H1 (cell line): ENCODE data around the gene CIRBP. TPM values are rescaled to one million over a fixed set of nuclear protein-coding genes. Genes with fewer than 3 reads are reported as not detected.
A peak's percentile ranks its signal among the peaks of the same experiment; 100 is the strongest.

Experiments used
- CTCF ChIA-PET: fragments of 300-600 bp; sonication (Branson Sonifier 250); formaldehyde crosslinking; loops from one replicate; lab custom pipeline; 2021; ENCODE audit not compliant: partially characterized antibody; lab: Charles Lee
- POLR2A ChIA-PET: fragments of 300-600 bp; sonication (Branson Sonifier 250); formaldehyde crosslinking; loops from one replicate; lab custom pipeline; 2021; ENCODE audit warnings: inconsistent platforms; ENCODE audit not compliant: partially characterized antibody; lab: Charles Lee
- DNase-seq, 2 experiments: peaks; one replicate each; pipeline versions ENCODE4 v3.0.0 to v3.0.0-alpha.2; 2010 to 2022; ENCODE audit warnings: low spot score in 2 of 2, low read depth in 1 of 2, mixed read lengths in 1 of 2
- FAIRE-seq: peaks from 2 replicates; lab custom pipeline; 2011; peaks lifted over from hg19 to GRCh38; lab: Jason Lieb, UNC
- H2AFZ ChIP-seq: 2 replicates; pipeline ENCODE4 v1.8.1; 2012; ENCODE audit warnings: low read length, inconsistent platforms
- H2AK5ac ChIP-seq: 2 replicates; pipeline ENCODE4 v1.6.1; 2013; ENCODE audit warnings: low read depth, low read length
- H2BK120ac ChIP-seq: replicated peaks from 2 replicates; pipeline ENCODE3; 2013; ENCODE audit warnings: low read depth, low read length, inconsistent platforms
- H2BK12ac ChIP-seq: 2 replicates; pipeline ENCODE4 v1.6.1; 2013; ENCODE audit warnings: low read depth, low read length
- H2BK15ac ChIP-seq: 2 replicates; pipeline ENCODE4 v1.6.1; 2013; ENCODE audit warnings: low read length
- H2BK20ac ChIP-seq: 2 replicates; pipeline ENCODE4 v1.6.1; 2013; ENCODE audit warnings: low read length
- H2BK5ac ChIP-seq: 2 replicates; pipeline ENCODE4 v1.6.1; 2013; ENCODE audit warnings: low read depth, low read length
- H3K14ac ChIP-seq: 2 replicates; pipeline ENCODE4 v1.6.1; 2013; ENCODE audit warnings: inconsistent platforms; ENCODE audit not compliant: insufficient read length
- H3K18ac ChIP-seq: 2 replicates; pipeline ENCODE4 v1.6.1; 2013; ENCODE audit warnings: low read length; ENCODE audit errors: extremely low read depth
- H3K23ac ChIP-seq: 2 replicates; pipeline ENCODE4 v1.6.1; 2013; ENCODE audit warnings: inconsistent platforms; ENCODE audit not compliant: insufficient read length
- H3K23me2 ChIP-seq: 2 replicates; pipeline ENCODE4 v1.6.1; 2013; ENCODE audit warnings: low read depth, low read length
- H3K27ac ChIP-seq: 2 replicates; pipeline ENCODE4 v1.6.1; 2011; ENCODE audit warnings: low read depth, low read length, inconsistent platforms
- H3K27me3 ChIP-seq, 4 experiments: replicated peaks in 1 of 4; 1 replicate in 1 of 4; 2 replicates in 3 of 4; pipeline versions ENCODE4 v1.6.1 to v1.8.1; 2011 to 2013; ENCODE audit warnings: low read length in 3 of 4, mild to moderate bottlenecking in 3 of 4, inconsistent platforms in 2 of 4, mixed read lengths in 2 of 4, moderate library complexity in 1 of 4; ENCODE audit not compliant: control insufficient read depth in 3 of 4, insufficient read depth in 3 of 4; ENCODE audit errors: extremely low read depth in 1 of 4
- H3K36me3 ChIP-seq, 4 experiments: 2 replicates each; pipeline versions ENCODE4 v1.6.1 to v1.8.1; 2011 to 2013; ENCODE audit warnings: mild to moderate bottlenecking in 4 of 4, low read length in 3 of 4, moderate library complexity in 2 of 4, control low read depth in 1 of 4, inconsistent platforms in 1 of 4; ENCODE audit not compliant: insufficient read depth in 4 of 4, control insufficient read depth in 2 of 4
- H3K4ac ChIP-seq: replicated peaks from 2 replicates; pipeline ENCODE3; 2013; ENCODE audit warnings: low read length, low read depth, mixed read lengths, inconsistent platforms; ENCODE audit not compliant: insufficient read length
- H3K4me1 ChIP-seq, 4 experiments: replicated peaks in 1 of 4; 1 replicate in 1 of 4; 2 replicates in 3 of 4; pipeline versions ENCODE4 v1.6.1 to v1.8.1; 2011 to 2013; ENCODE audit warnings: low read length in 3 of 4, inconsistent platforms in 2 of 4, mixed read lengths in 1 of 4; ENCODE audit not compliant: insufficient read depth in 4 of 4, control insufficient read depth in 3 of 4
- H3K4me2 ChIP-seq, 2 experiments: 2 replicates each; pipeline versions ENCODE4 v1.6.1 to v1.8.1; 2011 to 2013; ENCODE audit warnings: low read depth in 2 of 2, low read length in 2 of 2, control low read depth in 1 of 2, inconsistent platforms in 1 of 2, mild to moderate bottlenecking in 1 of 2; ENCODE audit not compliant: insufficient read depth in 1 of 2
- H3K4me3 ChIP-seq, 4 experiments: fragments of 200-600, 300-600 bp in 1 of 4; sonication (generic), shearing (Covaris generic), sonication (Bioruptor Twin) in 1 of 4; 2 replicates each; pipeline versions ENCODE4 v1.5.1 to v1.8.1; 2011 to 2016; ENCODE audit warnings: low read length in 4 of 4, low read depth in 3 of 4, control low read depth in 2 of 4, inconsistent platforms in 2 of 4, mild to moderate bottlenecking in 2 of 4, mixed read lengths in 1 of 4, moderate library complexity in 1 of 4; ENCODE audit not compliant: insufficient read depth in 2 of 4; ENCODE audit errors: extremely low read depth in 1 of 4
- H3K56ac ChIP-seq: replicated peaks from 2 replicates; pipeline ENCODE3; 2013; ENCODE audit warnings: low read depth, mild to moderate bottlenecking, mixed read lengths, low read length, inconsistent platforms; ENCODE audit not compliant: insufficient read length
- H3K79me1 ChIP-seq: 2 replicates; pipeline ENCODE4 v1.6.1; 2013; ENCODE audit warnings: low read depth, low read length, control low read depth
- H3K79me2 ChIP-seq, 2 experiments: 2 replicates each; pipeline versions ENCODE4 v1.6.1 to v1.8.1; 2012 to 2013; ENCODE audit warnings: low read length in 2 of 2, mild to moderate bottlenecking in 2 of 2, inconsistent platforms in 1 of 2; ENCODE audit not compliant: insufficient read depth in 2 of 2, control insufficient read depth in 1 of 2
- H3K9ac ChIP-seq, 4 experiments: replicated peaks in 1 of 4; 1 replicate in 1 of 4; 2 replicates in 3 of 4; pipeline versions ENCODE4 v1.6.1 to v1.8.1; 2011 to 2013; ENCODE audit warnings: low read depth in 3 of 4, low read length in 3 of 4, control low read depth in 2 of 4, mild to moderate bottlenecking in 2 of 4, moderate library complexity in 2 of 4, inconsistent platforms in 1 of 4; ENCODE audit errors: extremely low read depth in 1 of 4
- H3K9me3 ChIP-seq, 2 experiments: 2 replicates each; pipeline versions ENCODE4 v1.6.1 to v1.8.1; 2012 to 2013; ENCODE audit warnings: mild to moderate bottlenecking in 2 of 2, moderate library complexity in 2 of 2, control low read depth in 1 of 2, inconsistent platforms in 1 of 2, low read depth in 1 of 2, low read length in 1 of 2, mixed read lengths in 1 of 2; ENCODE audit not compliant: insufficient read depth in 2 of 2
- H4K20me1 ChIP-seq, 2 experiments: replicated peaks in 1 of 2; 2 replicates each; pipeline versions ENCODE3 to v1.8.1; 2011 to 2013; ENCODE audit warnings: inconsistent platforms in 2 of 2, low read length in 2 of 2, mild to moderate bottlenecking in 1 of 2; ENCODE audit not compliant: insufficient read depth in 2 of 2, control insufficient read depth in 1 of 2
- H4K5ac ChIP-seq: 2 replicates; pipeline ENCODE4 v1.6.1; 2013; ENCODE audit warnings: low read length, low read depth, mixed read lengths, inconsistent platforms; ENCODE audit not compliant: insufficient read length
- H4K8ac ChIP-seq: 2 replicates; pipeline ENCODE4 v1.8.0; 2013; ENCODE audit warnings: mild to moderate bottlenecking, moderate library complexity, low read length, inconsistent platforms; ENCODE audit not compliant: insufficient read depth; ENCODE audit errors: extremely low read depth
- H4K91ac ChIP-seq: replicated peaks from 2 replicates; pipeline ENCODE3; 2013; ENCODE audit warnings: low read length, mixed read lengths, inconsistent platforms; ENCODE audit not compliant: insufficient read length
- BCL11A ChIP-seq, 2 experiments: IDR thresholded peaks; one replicate each; pipeline ENCODE4 v1.6.1; 2011; ENCODE audit warnings: low read depth in 2 of 2, low read length in 2 of 2, mild to moderate bottlenecking in 2 of 2
- CHD1 ChIP-seq: IDR thresholded peaks from 2 replicates; pipeline ENCODE4 v1.6.1; 2012; ENCODE audit warnings: low read depth, low read length, improper control_type of control experiment
- CHD2 ChIP-seq: IDR thresholded peaks from 2 replicates; pipeline ENCODE4 v1.6.1; 2012; ENCODE audit warnings: low read length, improper control_type of control experiment
- CREB1 ChIP-seq: IDR thresholded peaks from 2 replicates; pipeline ENCODE4 v1.6.1; 2012; ENCODE audit warnings: inconsistent platforms
- EGR1 ChIP-seq: IDR thresholded peaks from 2 replicates; pipeline ENCODE4 v1.6.1; 2011; ENCODE audit warnings: low read depth, low read length, borderline replicate concordance
- HDAC2 ChIP-seq, 2 experiments: fragments of 300-600 bp in 1 of 2; sonication (generic) in 1 of 2; IDR thresholded peaks; 2 replicates each; pipeline ENCODE4 v1.6.1; 2011 to 2012; ENCODE audit warnings: low read depth in 2 of 2, low read length in 2 of 2, mild to moderate bottlenecking in 2 of 2, moderate library complexity in 2 of 2, borderline replicate concordance in 1 of 2, inconsistent platforms in 1 of 2
- MAFK ChIP-seq: IDR thresholded peaks from 2 replicates; pipeline ENCODE4 v1.6.1; 2012; ENCODE audit warnings: low read depth, mild to moderate bottlenecking, improper control_type of control experiment, low read length
- PHF8 ChIP-seq: fragments of 200-600 bp; sonication (generic); conservative IDR thresholded peaks from 2 replicates; pipeline ENCODE4 v1.7.1; 2012; ENCODE audit warnings: low read depth, mild to moderate bottlenecking, inconsistent platforms, low read length, moderate library complexity
- POLR2A ChIP-seq, 2 experiments: IDR thresholded peaks; 1 replicate in 1 of 2; 2 replicates in 1 of 2; pipeline ENCODE4 v1.6.1; 2011; ENCODE audit warnings: low read depth in 2 of 2, low read length in 2 of 2, mild to moderate bottlenecking in 2 of 2; ENCODE audit errors: control extremely low read depth in 1 of 2
- RBBP5 ChIP-seq: IDR thresholded peaks from 2 replicates; pipeline ENCODE4 v1.7.1; 2012; ENCODE audit warnings: low read depth, mild to moderate bottlenecking, inconsistent platforms, low read length, moderate library complexity, borderline replicate concordance
- SP4 ChIP-seq: IDR thresholded peaks from 2 replicates; pipeline ENCODE4 v1.6.1; 2012; ENCODE audit warnings: low read length, inconsistent platforms
- TAF1 ChIP-seq: IDR thresholded peaks from 2 replicates; pipeline ENCODE4 v1.6.1; 2011; ENCODE audit warnings: mild to moderate bottlenecking, low read depth, low read length
- WGBS, 2 experiments: shearing (Covaris generic) in 1 of 2; methylation state at CpG; one replicate each; pipeline versions ENCODE4 v1.1.6 to v1.1.7; 2013 to 2015; ENCODE audit warnings: low lambda C conversion rate in 2 of 2, mixed read lengths in 2 of 2, inconsistent platforms in 1 of 2, low coverage in 1 of 2, missing lambda C conversion rate in 1 of 2; ENCODE audit not compliant: insufficient replicate concordance in 2 of 2, insufficient coverage in 1 of 2, insufficient read length in 1 of 2; ENCODE audit errors: extremely low coverage in 1 of 2, missing lambda C conversion rate in 1 of 2; 5-methylcytosine and 5-hydroxymethylcytosine counted together
- polyA plus RNA-seq, 7 experiments: library from polyadenylated mRNA; depleted of rRNA in 3 of 7; stranded (reverse) in 5 of 7; unstranded in 2 of 7; fragments of >200 nt in 5 of 7; fragments of 200-250 nt in 2 of 7; gene quantifications; 1 replicate in 5 of 7; 2 replicates in 1 of 7; 4 replicates in 1 of 7; pipeline versions ENCODE4 v1.2.1 to v1.2.3, GENCODE V29; 2011 to 2013; ENCODE audit warnings: missing spikeins in 2 of 7, mixed read lengths in 2 of 7
- total RNA-seq: library from RNA; stranded (reverse); fragmentation: NEBNext Ultra II Directional; extraction: Animal tissue kit (Norgen Biotek cat#: 25700); gene quantifications from 2 replicates; pipeline ENCODE4 v1.2.1, GENCODE V29; 2021

Gene CIRBP
- total and polyA plus RNA-seq, 2 of the 8 experiments (the other 6 are each of a cell fraction or from before 2014, with no cell fraction given), result 175 to 199 TPM

- peak within 1 kb of the TSS; percentile 81 for H4K91ac ChIP-seq
- peak within 1 kb of the TSS; percentile 94 for H3K27ac ChIP-seq
- peaks cover 7 to 10% of the 10 kb centered on the region in 2 experiments for H4K20me1 ChIP-seq
- peak; percentile 57; the same call in 1 of the 2 replicates for TF ChIP-seq SP4
- no peak for TF ChIP-seq BCL11A (IDR thresholded peaks at IDR 0.05; ENCODE audit: low read depth in 2 of 2, low read length in 2 of 2)
- TF ChIP-seq PHF8, result peak; percentile 97
- TF ChIP-seq CHD2, result no peak
- TF ChIP-seq CHD1, result no peak
- TF ChIP-seq MAFK, result no peak
- peak; percentile 77 for TF ChIP-seq TAF1
- peak in 1 of 2 experiments; percentile 89; a peak in 2 of 3 replicates for TF ChIP-seq POLR2A (IDR thresholded peaks at IDR 0.05; ENCODE audit: control extremely low read depth in 1 of 2, low read depth in 2 of 2, low read length in 2 of 2)
- no peak for TF ChIP-seq RBBP5
- 0 out of 4 replicates have a peak, but pooled peaks have one; percentile 18 to 34 for TF ChIP-seq HDAC2 (IDR thresholded peaks at IDR 0.05; ENCODE audit: borderline replicate concordance in 1 of 2, low read depth in 2 of 2, low read length in 2 of 2)
- peak; percentile 61 for TF ChIP-seq CREB1
- TF ChIP-seq EGR1, result 0 out of 2 replicates have a peak, but pooled peaks have one; percentile 36
These were observed 20.9 kb upstream of the CIRBP start, which contains the start of gene MIDN for GRCh38 chr19:1248139-1248785. Gene MIDN (plus strand): TSS chr19:1248583. CDS start chr19:1250297, 1,714 bp downstream.

More at GRCh38 chr19:1248139-1248785, 20.9 kb upstream of the CIRBP start, which contains the start of gene MIDN:
- Histone ChIP-seq H2BK12ac (0 out of 2 replicates have a peak within 1 kb of the TSS, but pooled peaks have one; percentile 17), H3K4me2 (peak within 1 kb of the TSS; percentile 42 to 79), H3K56ac (peak within 1 kb of the TSS; percentile 86), H2BK120ac (no peak within 1 kb of the TSS), H3K9ac (peak within 1 kb of the TSS; percentile 63 to 89 (median 82)), H3K4ac (peak within 1 kb of the TSS; percentile 85), H3K23me2 (peaks cover 2% of the 10 kb centered on the region; the same call in 1 of the 2 replicates), H3K4me1 (peaks cover 0 to 29% (median 13%) of the 10 kb centered on the region in 4 experiments; a peak in 6 of 7 replicates), H2AFZ (no peak within 1 kb of the TSS), H3K14ac (peak within 1 kb of the TSS; percentile 90), H3K36me3 (peaks cover 3 to 23% (median 11%) of the 10 kb centered on the region in 4 experiments; a peak in 4 of 8 replicates), H2BK5ac (peak within 1 kb of the TSS; percentile 93), H2BK15ac (peak within 1 kb of the TSS; percentile 72; the same call in 1 of the 2 replicates), H3K79me2 (peaks cover 9 to 28% of the 10 kb centered on the region in 2 experiments), H3K18ac (peak within 1 kb of the TSS; percentile 93), H4K5ac (peak within 1 kb of the TSS; percentile 94), H2AK5ac (peak within 1 kb of the TSS; percentile 90; the same call in 1 of the 2 replicates), H2BK20ac (no peak within 1 kb of the TSS), H4K8ac (peak within 1 kb of the TSS; percentile 98), H3K23ac (no peak within 1 kb of the TSS), H3K27me3 (no peaks in the 10 kb centered on the region), H3K79me1 (0 out of 2 replicates have a peak, but pooled peaks cover 5% of the 10 kb centered on the region), H3K9me3 (no peaks in the 10 kb centered on the region), H3K4me3 (peak within 1 kb of the TSS; percentile 63 to 95 (median 68))
- POLR2A ChIA-PET, result interaction anchor here (0.7 to 14.3 kb wide), 7 partner anchors 10 to 221 kb away, joined by 3 to 456 read pairs (median 4); partner anchors contain the start of genes CBARP, CIRBP, CNN2 and FAM174C
- CTCF ChIA-PET, result no interaction called here
- DNase-seq, result peak in 1 of 2 experiments; percentile 91
- FAIRE-seq, result no peak
- 1% methylated on average over 30 of the region's 60 CpGs; no CpG with 5 or more reads in 1 of the 2 experiments for WGBS, 2 experiments
